Omental fat pad (tissue), 4 donors: ENCODE results near the gene ADGRG6. TPM values are rescaled to one million over a fixed set of nuclear protein-coding genes. Genes with fewer than 3 reads are reported as not detected.

Experiments used
- ATAC-seq: fragments of 150-250 bp; one replicate; pipeline ENCODE4 v1.9.1; 2016; ENCODE audit warnings: mild to moderate bottlenecking, moderate library complexity; ENCODE audit not compliant: low FRiP score
- DNase-seq: peaks from one replicate; pipeline ENCODE4 v3.0.0-alpha.2; 2019; ENCODE audit warnings: low spot score
- total RNA-seq, 4 donors: library from RNA; depleted of rRNA; stranded (reverse); fragments of >200 nt; gene quantifications; one replicate each; pipeline ENCODE4 v1.1.0, GENCODE V29; 2016
- TF ChIP-seq, protein P1 (sequence below), 3 donors: fragments of 450-650 bp; IDR thresholded peaks; one replicate each; pipeline ENCODE4 v1.5.1; 2016 to 2017; ENCODE audit warnings: antibody characterized with exemption in 3 of 3, mild to moderate bottlenecking in 3 of 3, moderate library complexity in 2 of 3

ADGRG6 gene
- total RNA-seq, 4 donors from 2014 or later = 28.5 to 68.6 (median 42.7) TPM

DNA sequence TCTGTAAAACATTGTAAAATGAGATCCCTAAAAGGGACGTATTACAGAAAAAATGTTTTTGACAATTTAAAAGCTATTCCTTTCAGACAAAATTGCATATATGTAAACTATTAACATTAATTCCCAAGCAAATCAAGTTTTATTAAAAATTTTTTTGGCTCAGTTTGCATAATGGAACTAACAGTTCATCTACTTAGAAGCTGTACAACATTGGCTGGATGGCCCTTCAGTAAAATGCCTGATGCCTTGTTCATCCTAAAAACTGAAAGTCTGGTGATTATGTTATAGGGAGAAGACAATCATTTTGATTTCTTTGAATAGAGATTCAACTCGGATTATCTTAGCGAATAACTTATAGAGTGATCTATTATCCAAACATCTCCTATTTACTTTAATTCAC lies 52.8 kb downstream of the ADGRG6 start:
- ATAC-seq = no peak
- TF ChIP-seq, protein P1, sequence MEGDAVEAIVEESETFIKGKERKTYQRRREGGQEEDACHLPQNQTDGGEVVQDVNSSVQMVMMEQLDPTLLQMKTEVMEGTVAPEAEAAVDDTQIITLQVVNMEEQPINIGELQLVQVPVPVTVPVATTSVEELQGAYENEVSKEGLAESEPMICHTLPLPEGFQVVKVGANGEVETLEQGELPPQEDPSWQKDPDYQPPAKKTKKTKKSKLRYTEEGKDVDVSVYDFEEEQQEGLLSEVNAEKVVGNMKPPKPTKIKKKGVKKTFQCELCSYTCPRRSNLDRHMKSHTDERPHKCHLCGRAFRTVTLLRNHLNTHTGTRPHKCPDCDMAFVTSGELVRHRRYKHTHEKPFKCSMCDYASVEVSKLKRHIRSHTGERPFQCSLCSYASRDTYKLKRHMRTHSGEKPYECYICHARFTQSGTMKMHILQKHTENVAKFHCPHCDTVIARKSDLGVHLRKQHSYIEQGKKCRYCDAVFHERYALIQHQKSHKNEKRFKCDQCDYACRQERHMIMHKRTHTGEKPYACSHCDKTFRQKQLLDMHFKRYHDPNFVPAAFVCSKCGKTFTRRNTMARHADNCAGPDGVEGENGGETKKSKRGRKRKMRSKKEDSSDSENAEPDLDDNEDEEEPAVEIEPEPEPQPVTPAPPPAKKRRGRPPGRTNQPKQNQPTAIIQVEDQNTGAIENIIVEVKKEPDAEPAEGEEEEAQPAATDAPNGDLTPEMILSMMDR (IDR thresholded peaks at IDR 0.05) = no peak
- no peak for DNase-seq

DNA sequence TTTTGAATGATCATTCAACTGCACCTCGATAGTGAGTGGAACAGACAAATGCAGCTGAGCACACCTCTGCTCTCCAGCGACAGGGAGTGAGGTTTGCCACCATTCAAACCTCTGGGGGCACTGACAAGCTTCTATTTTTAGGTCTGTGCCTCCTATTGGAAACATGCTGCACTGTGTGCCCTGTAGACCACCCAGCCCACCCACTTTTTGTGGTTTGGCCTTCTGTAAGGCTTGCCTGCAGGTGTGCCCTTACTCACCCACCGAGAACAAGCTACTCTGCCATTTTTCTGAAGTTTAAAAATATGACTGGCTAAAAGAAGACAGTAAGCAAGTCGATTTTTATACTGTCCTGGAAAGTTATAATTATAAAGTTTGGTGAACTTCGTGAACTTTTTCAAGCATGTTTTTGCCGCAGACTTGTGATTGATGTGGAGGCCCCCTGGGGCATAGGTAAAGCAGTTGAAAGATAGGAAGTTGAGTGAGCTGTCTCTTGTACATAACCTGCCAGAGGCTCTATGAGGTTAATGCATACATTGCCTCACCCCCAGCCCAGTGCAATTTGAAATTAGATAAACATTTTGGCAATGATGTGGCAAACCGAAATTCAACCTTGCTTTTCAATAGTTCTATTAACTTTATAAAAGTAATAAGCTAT lies 53.8 kb downstream of the ADGRG6 start:
- TF ChIP-seq, protein P1 (IDR thresholded peaks at IDR 0.05) = no peak
- DNase-seq = no peak
- ATAC-seq = no peak

DNA sequence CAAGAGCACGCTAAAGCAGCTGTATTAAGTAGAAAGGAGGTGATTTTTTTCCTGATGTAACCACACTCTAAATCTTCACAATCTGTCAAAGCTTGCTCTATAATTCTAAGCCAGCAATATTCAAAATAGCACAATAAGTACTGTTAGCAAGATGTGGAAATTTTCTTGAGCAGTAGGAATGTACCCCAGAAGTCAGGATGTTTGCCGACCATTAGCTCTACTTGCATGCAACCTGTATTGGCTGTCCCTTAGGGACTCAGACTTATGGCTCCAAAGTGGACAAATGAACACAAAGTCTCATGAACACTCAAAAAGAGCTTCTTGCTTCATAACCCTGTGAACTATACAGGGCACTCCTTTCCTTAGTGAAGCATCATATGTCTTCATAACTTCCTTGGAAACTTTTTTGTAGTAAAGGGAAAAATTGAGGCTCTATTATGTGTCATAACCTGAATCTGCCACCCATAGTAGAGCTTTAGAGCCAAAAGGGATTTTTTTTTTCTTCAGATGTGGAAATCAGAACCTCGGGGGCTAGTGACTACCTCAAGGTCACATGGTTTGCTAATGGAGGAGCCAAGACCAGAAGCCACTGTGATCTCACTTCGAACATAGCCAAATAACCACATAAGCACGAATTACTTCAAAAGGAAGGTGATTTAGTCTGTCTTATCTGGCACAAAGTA lies 54.5 kb downstream of the ADGRG6 start:
- DNase-seq = no peak
- peak; percentile 60 for ATAC-seq
- TF ChIP-seq, protein P1 (IDR thresholded peaks at IDR 0.05) = no peak

DNA sequence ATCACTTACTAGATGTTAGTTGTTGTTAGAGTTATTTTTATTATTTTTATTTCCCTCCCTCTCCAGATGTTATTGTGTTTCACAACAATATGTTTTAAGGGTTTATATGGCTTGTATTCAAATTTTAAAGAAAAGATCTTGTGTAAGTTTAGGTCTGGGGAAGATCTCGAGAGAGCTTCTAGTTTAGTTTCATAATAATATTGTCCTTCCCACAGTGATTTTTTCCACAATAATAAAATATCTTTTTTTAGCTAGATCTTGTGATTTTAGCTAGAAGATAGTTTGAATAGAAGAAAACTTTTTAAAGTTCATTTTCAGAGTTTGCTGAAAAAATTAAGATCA lies 55.0 kb downstream of the ADGRG6 start:
- TF ChIP-seq, protein P1 (IDR thresholded peaks at IDR 0.05) = no peak
- ATAC-seq = no peak
- no peak for DNase-seq

DNA sequence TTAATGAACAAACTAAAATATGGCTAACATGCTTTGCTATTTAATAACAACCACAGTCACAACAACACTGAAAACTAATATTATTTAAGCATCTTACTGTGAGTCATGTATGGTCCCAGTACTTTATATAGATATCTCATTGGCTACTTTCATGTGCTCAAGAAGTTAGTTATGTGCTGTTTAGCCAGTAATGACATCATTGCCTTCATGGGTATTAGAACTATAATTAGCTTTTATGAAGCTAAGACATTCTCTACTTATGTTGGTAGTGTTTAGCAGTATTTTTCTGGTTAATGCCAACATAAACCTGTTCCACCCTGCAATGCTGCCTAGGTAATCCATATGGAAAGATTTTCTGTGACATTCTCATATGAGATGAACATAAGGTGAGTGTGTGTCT lies 56.1 kb downstream of the ADGRG6 start:
- DNase-seq = no peak
- TF ChIP-seq, protein P1 (IDR thresholded peaks at IDR 0.05) = no peak
- no peak for ATAC-seq

DNA sequence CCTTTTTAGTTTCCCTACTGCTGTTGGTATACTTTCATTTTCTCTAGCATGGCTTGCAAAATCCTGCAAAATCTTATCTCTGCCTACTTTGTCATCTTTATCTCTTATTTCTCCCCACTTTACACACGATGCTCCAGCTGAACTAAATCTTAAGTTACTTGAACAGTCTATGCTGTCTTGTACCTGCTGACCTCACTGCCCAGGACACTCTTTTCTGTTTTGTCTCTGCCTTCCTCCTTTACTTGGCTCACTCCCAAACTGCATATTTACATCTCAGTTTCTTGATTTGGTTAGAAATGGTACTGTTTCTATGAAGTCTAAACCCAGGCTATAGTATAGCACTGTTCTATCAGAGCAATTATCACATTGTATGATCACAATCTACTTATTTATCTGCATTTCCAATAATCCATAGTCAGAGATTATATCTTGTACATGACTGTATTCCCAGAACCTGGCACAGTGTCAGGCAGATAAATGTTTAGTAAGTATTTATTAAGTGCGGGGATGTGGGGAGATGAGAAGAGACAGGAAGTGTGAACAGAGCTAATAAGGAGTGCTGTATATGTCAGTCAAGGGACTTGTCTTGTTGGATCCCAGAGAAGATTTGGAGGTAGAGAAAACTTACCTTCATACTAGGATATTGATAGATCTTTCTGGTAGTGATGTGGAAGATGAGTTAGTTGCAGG lies 57.6 kb downstream of the ADGRG6 start:
- TF ChIP-seq, protein P1 (IDR thresholded peaks at IDR 0.05) = no peak
- no peak for DNase-seq
- no peak for ATAC-seq
